ENCODE data around the gene EPHB1.

DNA sequence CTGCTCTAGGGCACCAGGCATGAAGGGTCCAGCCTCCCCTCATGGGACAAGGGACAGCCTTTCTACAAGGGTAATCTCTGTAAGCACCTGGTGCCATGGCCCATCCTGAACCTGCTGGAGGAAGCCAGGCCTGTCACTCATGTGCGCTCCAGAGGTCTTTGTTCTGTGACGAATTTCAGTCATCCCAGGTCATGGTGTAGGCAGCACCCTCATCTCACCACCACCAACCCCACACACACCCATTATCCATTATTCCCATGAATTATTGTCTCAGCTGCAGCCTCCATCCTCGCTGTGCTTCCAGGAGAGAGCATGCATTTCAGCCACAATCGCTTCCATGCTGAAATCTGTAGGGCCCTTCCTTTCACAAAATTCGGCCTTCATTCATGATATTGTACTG is 419.3 kb downstream of the EPHB1 start:
- no peak for TF ChIP-seq POLR2A (IDR thresholded peaks at IDR 0.05)
- TF ChIP-seq, protein P1, sequence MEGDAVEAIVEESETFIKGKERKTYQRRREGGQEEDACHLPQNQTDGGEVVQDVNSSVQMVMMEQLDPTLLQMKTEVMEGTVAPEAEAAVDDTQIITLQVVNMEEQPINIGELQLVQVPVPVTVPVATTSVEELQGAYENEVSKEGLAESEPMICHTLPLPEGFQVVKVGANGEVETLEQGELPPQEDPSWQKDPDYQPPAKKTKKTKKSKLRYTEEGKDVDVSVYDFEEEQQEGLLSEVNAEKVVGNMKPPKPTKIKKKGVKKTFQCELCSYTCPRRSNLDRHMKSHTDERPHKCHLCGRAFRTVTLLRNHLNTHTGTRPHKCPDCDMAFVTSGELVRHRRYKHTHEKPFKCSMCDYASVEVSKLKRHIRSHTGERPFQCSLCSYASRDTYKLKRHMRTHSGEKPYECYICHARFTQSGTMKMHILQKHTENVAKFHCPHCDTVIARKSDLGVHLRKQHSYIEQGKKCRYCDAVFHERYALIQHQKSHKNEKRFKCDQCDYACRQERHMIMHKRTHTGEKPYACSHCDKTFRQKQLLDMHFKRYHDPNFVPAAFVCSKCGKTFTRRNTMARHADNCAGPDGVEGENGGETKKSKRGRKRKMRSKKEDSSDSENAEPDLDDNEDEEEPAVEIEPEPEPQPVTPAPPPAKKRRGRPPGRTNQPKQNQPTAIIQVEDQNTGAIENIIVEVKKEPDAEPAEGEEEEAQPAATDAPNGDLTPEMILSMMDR (IDR thresholded peaks at IDR 0.05) = no peak
